Measurements from ENCODE around the gene HLCS.

- TF ChIP-seq, protein P1, sequence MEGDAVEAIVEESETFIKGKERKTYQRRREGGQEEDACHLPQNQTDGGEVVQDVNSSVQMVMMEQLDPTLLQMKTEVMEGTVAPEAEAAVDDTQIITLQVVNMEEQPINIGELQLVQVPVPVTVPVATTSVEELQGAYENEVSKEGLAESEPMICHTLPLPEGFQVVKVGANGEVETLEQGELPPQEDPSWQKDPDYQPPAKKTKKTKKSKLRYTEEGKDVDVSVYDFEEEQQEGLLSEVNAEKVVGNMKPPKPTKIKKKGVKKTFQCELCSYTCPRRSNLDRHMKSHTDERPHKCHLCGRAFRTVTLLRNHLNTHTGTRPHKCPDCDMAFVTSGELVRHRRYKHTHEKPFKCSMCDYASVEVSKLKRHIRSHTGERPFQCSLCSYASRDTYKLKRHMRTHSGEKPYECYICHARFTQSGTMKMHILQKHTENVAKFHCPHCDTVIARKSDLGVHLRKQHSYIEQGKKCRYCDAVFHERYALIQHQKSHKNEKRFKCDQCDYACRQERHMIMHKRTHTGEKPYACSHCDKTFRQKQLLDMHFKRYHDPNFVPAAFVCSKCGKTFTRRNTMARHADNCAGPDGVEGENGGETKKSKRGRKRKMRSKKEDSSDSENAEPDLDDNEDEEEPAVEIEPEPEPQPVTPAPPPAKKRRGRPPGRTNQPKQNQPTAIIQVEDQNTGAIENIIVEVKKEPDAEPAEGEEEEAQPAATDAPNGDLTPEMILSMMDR (IDR thresholded peaks at IDR 0.05) = no peak
- TF ChIP-seq POLR2A (IDR thresholded peaks at IDR 0.05) = no peak
Measured at GRCh38 chr21:36729310-36729970, 237.0 kb downstream of the HLCS start.
